GM13976 (cell line): ENCODE results near the gene DDN.

Experiments used
- DNase-seq: peaks from one replicate; pipeline ENCODE4 v3.0.0; 2012; ENCODE audit warnings: low spot score
- in situ Hi-C: fragments of 300-500 bp; cut with MboI; formaldehyde crosslinking; loops from one replicate; pipeline ENCODE4 v1.12.0; 2022; ENCODE audit warnings: low sequenced_read_pairs, mixed read lengths, inconsistent platforms; ENCODE audit not compliant: unreplicated experiment
- TF ChIP-seq, protein P1 (sequence below): IDR thresholded peaks from 2 replicates; pipeline ENCODE4 v1.5.1; 2012; ENCODE audit warnings: borderline replicate concordance, mild to moderate bottlenecking; ENCODE audit not compliant: insufficient read depth; ENCODE audit errors: extremely low read depth, missing control alignments, control extremely low read depth

The DDN gene

DNA sequence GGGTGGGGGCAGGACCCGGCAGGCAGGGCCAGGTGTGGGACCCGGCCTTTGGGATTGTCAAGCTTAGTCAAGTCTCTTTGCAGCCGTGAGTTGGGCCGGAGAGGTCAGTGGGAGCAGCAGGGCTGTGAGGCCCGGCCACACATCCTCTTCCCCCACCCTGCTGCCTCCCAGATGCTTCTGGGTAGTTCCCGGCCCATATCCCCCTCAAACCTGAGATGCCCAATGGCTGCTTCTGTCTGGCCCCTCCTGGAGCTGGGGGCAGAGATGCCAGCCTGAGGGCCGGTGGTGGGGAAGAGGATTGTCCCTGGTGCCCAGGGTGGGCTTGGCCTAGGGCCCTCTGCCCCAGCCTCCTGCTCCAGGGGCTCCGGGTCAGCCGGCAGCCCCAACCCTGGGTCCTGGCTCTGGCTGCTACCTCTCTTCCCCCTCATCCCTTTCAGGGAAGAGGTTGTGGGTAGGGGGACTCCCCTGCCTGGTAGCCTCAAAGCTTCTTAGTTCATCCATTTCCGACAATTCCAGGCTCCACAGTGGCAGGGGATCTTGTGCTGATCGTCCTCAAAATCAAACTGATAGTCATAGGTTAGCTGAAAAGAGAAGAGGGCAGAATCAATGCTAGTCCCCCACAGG is 22.2 kb upstream of the DDN start:
- in situ Hi-C loops = no loop called here
- TF ChIP-seq, protein P1, sequence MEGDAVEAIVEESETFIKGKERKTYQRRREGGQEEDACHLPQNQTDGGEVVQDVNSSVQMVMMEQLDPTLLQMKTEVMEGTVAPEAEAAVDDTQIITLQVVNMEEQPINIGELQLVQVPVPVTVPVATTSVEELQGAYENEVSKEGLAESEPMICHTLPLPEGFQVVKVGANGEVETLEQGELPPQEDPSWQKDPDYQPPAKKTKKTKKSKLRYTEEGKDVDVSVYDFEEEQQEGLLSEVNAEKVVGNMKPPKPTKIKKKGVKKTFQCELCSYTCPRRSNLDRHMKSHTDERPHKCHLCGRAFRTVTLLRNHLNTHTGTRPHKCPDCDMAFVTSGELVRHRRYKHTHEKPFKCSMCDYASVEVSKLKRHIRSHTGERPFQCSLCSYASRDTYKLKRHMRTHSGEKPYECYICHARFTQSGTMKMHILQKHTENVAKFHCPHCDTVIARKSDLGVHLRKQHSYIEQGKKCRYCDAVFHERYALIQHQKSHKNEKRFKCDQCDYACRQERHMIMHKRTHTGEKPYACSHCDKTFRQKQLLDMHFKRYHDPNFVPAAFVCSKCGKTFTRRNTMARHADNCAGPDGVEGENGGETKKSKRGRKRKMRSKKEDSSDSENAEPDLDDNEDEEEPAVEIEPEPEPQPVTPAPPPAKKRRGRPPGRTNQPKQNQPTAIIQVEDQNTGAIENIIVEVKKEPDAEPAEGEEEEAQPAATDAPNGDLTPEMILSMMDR = no peak

DNA sequence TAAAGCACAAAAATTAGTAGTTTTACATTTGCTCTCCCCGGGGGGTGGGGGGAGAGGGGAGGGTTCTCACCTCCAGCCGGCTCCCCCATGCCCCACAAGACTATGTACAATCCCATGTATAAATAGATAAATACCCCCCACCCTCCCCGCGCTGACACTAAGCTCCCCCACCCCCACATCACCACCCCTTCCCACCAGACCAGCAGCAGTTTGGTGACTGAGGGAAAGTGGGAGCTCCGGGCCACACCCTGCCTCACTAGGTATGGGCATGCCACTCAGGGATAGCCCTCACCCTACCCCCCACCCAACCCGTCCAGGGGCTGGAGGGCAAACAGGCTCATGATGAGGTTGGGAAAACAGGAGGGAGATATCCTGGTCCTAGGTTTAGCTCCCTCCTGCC is 21.3 kb upstream of the DDN start:
- TF ChIP-seq, protein P1 = no peak
- in situ Hi-C loops = no loop called here
- DNase-seq = peak; percentile 29

More for the DNA sequence above, 22.2 kb upstream of the DDN start:
- peak; percentile 22 for DNase-seq

DNA sequence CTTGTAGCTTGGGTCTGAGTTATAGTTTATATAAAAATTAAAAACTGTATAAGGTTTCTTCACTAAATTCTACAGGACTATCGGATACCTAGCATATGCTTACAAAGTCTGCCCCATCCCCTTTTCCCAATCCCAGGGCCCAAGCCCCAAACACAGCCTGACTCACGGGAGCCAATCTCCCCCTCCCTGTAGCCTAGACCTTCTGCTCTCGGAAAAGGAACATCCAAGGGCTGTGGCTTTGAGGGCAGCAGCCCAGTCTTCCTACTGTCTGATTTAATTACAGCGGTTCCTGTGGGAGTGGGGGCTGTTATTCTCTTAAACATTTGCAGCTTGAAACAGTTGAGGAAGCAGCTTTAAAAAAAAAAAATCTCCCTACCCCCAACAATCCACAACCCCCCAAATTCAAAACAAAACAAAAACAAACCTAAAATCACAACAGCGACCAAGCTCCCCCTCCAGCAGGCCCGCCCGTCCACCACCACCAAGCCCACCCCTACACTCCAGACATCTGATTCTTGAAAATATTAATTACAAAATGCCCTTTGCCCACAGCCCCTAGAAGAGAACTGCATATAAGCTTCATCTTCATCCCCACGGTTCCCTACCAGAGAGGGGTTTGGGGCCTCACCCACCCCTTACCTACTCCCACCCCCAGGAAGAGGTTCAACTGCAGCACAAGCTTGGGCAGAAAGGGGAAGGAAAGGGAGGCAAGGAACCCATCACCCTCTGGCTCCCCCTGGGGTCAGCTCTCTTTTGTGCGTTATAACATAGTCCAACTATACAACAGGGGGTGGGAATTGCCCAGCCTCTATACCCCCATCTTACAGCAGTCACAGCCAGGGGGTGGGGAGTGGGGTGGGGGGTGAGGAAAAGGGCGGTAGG is 20.5 kb upstream of the DDN start:
- TF ChIP-seq, protein P1 = peak; percentile 43
- in situ Hi-C loops = no loop called here
- peak; percentile 79 for DNase-seq

DNA sequence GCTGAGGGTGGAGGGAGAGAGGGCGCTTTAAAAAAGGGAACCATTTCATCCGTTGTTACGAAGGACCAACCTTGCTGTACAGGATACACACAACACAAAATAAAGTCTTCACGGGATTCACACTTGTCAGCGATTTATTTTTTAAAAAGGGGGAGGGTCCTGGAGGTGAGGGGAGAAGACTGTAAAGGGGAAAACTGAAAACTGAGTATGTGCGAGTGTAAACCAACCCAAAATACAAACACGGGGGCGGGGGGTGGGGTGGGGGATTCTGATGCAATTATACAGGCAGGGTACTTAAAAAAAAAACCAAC is 19.9 kb upstream of the DDN start:
- DNase-seq = no peak
- TF ChIP-seq, protein P1 = no peak
- in situ Hi-C loops = no loop called here

DNA sequence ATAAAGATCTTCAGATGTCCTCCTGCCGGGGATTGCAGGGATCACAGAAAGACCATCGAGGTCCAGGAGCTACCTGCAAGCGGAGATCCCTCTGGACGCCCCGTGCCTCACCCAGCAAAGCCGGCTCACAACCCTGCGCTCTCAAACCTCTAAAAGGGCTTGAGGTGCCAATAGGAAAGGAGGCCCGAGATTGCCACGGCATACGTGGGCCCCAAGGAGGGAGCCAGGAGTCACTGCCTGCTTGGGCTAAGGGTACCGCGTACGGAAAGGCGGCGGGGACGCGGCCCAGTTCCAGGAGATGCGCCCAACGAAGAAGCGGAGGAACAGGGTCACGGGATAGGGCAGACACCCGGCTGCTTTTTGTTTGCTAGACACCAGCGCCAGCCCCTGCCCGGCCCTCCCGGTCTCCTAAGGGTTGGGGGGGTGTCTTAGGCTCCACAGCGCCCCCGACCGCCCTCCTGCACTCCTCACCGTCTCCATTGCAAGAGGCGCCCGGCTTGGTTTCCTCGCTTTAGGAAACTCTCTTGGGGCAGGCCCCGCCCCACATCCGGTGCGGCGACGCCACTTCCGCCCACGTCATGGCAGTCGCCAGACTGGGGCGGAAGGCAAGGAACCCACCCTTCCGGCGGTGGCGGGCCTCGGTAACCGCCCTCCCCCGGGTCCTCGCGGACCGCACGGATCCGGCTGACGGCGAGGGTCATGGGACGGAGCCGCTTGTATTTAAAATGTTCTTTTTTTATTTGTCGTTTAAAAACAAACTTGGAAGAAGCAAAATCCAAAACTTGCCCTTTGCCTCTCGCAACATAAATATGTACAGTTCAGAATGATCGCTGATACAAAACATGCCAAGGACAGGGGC is 19.3 kb upstream of the DDN start, which contains the start of gene PRKAG1:
Gene PRKAG1, minus strand, starts transcription at position 516 of the 859 bp plus-strand sequence. Its CDS starts 36 bp downstream, at position 480.
- TF ChIP-seq, protein P1 = peak; percentile 77
- peak; percentile 99 for DNase-seq
- in situ Hi-C loops = no loop called here

DNA sequence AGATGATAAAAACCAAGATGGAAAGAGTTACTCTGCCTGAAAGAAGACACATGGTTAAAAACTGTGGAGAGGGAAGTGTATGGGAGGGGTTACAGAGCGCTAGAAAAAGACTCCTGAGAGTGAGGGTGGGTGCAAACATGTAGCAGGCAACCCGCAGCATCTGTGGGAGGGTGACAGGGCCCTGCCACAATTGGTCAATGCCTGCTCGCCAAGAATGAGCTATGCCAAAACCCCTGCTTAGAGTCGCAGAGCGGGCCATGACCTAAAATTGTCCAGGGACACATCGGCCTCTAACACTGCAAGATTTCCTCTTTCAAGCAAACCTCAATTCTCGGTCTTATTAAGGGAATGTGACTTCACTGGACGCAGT is 18.7 kb upstream of the DDN start:
- TF ChIP-seq, protein P1 = no peak
- in situ Hi-C loops = no loop called here
- peak; percentile 54 for DNase-seq
